Fibroblast of pulmonary artery (primary cell): ENCODE results near the gene IFI30.
"Not testable (repeated sequence)": the region's sequence is repeated elsewhere in the genome, so short reads cannot be mapped to it uniquely, and the experiment has no call there.

ENCODE experiments used
- DNase-seq: peaks from one replicate; pipeline ENCODE4 v3.0.0-alpha.2; 2010; ENCODE audit warnings: low read depth
- H3K4me3 ChIP-seq: replicated peaks from 2 replicates; pipeline ENCODE4 v1.5.1; 2011; ENCODE audit warnings: low read depth, mild to moderate bottlenecking, control low read depth, low read length, moderate library complexity
- CTCF ChIP-seq: IDR thresholded peaks from 2 replicates; pipeline ENCODE4 v1.5.1; 2011; ENCODE audit warnings: mild to moderate bottlenecking, control low read depth, low read length, inconsistent platforms; ENCODE audit errors: missing control alignments

Gene IFI30

DNA sequence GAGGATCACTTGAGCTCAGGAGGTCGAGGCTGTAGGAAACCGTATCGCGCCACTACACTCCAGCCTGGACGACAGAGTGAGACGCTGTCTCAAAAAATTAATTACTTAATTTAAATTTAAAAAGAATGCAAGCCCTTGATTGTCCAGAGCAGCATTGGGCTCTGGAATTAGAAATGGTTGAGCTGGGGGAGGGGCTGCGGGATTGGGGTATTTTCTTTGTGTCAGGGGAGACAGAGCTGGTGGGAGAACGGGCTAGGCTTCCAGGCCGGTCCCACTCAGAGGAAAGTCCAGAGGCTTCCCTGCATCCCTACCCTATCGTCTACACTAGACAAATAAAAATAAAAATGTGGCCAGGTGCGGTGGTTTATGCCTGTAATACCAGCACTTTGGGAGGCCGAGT is 32.4 kb downstream of the IFI30 start:
- peak overlapping the region; percentile 83 for H3K4me3 ChIP-seq
- TF ChIP-seq CTCF, result no peak
- no peak for DNase-seq

- peak; percentile 84 for DNase-seq
- TF ChIP-seq CTCF, result peak; percentile 39
- H3K4me3 ChIP-seq, result no peak overlapping the region
Measured at GRCh38 chr19:18208098-18208951, 34.7 kb downstream of the IFI30 start.

DNA sequence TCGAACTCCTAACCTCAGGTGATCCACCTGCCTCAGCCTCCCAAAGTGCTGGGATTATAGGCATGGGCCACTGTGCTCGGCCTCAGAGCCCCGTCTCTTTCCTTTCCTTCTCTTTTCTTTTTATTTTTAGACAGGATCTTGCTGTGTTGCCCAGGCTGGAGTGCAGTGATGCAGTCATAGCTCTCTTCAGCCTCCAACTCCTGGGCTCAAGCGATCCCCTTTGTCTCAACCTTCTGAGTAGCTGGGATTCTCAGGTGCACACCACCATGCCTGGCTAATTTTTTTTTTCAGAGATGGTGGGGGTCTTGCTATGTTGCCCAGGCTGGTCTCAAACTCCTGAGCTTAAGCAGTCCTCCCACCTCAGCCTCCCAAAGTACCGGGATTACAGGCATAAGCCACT is 36.3 kb downstream of the IFI30 start:
- not testable (repeated sequence) for DNase-seq, H3K4me3 ChIP-seq

DNA sequence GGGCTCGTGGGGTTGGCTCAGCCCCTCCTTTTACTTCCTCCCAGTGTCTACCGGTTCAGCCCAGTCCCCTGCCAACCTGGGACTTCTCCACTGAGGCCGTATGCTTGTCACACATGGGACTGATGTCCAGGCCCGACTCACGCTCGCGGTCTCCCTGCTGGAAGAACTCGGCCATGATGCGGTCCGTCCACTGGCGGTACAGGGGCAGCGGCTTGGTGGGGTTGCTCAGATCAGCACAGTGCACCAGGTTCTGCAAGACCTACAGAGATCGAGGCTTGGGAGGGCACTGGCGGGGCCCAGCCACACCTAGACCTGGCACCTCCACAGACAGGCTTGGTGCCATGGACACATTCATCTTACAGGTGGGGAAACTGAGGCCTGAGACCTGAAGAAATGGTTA is 38.1 kb downstream of the IFI30 start:
- H3K4me3 ChIP-seq, result no peak overlapping the region
- DNase-seq, result no peak
- TF ChIP-seq CTCF, result no peak

- DNase-seq, result no peak
- H3K4me3 ChIP-seq, result no peak overlapping the region
- no peak for TF ChIP-seq CTCF
Measured at GRCh38 chr19:18214779-18215433, 41.3 kb downstream of the IFI30 start.

DNA sequence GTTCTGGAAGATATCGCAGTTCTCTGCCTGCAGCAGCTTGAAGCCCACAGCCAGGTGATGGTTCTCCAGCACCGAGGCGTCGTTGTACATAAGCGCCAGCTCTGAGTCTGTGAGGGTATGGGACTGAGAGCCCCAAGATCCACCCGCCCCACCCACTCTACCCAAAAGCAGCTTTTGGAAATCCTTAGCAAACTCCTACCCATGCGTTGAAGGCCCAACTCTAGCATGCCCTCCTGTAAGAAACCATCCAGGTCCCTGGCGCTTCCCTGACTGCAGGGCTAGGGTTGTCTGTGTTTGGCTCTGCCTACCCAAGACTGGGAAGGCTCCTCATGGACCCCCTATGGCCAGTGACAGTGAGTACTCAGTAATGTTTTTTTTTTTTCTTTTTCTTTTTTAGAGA is 43.2 kb downstream of the IFI30 start:
- no peak for TF ChIP-seq CTCF
- no peak overlapping the region for H3K4me3 ChIP-seq
- DNase-seq, result no peak

DNA sequence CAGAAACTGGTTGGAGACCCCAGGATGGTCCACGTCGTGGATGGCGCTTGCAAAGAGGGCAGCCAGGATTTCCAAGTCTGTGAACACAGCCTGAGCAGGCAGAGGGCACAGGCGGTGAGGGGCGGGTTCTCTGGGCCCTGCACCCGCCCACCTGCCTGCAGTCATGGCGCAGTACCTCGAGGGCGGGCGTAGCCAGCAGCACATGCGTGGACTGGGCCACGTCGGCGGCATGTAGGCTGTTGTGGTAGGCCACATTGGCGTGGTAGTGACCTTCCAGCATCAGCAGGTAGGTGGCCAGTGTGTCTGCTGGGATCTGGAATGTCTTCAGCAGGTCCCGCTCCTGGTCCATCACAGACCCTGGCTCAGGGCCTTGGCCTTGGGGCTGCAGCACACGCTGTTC is 44.5 kb downstream of the IFI30 start:
- TF ChIP-seq CTCF, result no peak
- H3K4me3 ChIP-seq, result no peak overlapping the region
- DNase-seq, result no peak
